ENCODE measurements around the gene MACIR. TPM values are rescaled to one million over a fixed set of nuclear protein-coding genes. Genes with fewer than 3 reads are reported as not detected.

The MACIR gene
- total and polyA plus RNA-seq, 9 of the 15 experiments (the other 6 are each of a cell fraction or from before 2014, with no cell fraction given): 1.4 to 11.6 (median 9.4) TPM

DNA sequence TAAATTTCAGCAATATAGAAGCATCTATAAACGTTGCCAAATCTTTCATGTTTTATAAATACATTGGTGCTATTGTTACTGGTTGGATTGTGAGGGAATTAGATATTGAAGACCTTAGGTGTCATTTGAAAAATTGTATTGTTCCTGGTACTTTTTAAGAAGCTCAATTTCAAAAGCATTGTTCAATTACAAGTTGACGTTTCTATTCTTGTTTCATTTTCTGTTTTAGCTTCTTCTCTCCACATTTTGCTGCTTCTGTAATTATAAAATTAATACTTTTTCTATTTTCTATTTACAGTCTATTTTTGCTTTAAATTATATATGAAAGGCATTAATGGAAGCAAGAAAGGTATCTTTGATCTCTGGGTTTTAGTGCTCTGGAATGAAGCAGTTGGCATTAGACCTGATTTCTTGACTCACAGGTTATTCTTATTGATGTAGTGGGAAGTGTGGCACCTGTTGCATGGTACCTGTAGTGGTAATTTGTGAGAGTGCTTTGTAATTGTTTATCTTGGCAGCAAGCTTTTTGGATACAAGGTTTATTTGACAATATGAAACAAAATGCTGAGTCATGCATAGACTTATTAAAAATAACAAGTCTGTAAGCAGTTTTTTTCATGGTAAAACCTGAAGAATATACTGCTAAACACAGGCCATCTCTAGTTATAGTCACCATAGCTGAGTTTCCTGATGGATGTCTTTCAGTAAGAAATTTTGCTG lies 13.2 kb downstream of the MACIR start:
- Histone ChIP-seq H3K4me2 (ENCODE audit: insufficient read depth, low read length) (no peak overlapping the region), H3K27ac (ENCODE audit: extremely low read depth, low read depth, low read length) (peak overlapping the region; percentile 42; the same call in 1 of the 3 replicates), H3K9me1 (ENCODE audit: control insufficient read depth, insufficient read depth, low read length) (no peaks in the 10 kb centered on the region), H3K4me3 (no peak overlapping the region), H3K9ac (ENCODE audit: insufficient read depth in 1 of 2, low read depth in 2 of 2, low read length in 2 of 2) (no peak overlapping the region), H3K27me3 (ENCODE audit: control insufficient read depth in 2 of 2, insufficient read depth in 2 of 2, low read length in 2 of 2) (no peaks in the 10 kb centered on the region), H3K9me3 (replicated peaks; ENCODE audit: control insufficient read depth, insufficient read depth, low read depth, low read length) (no peaks in the 10 kb centered on the region), H3K36me3 (ENCODE audit: control insufficient read depth, insufficient read depth, low read length) (peaks cover 30% of the 10 kb centered on the region), H3K4me1 (replicated peaks in 1 of 2; ENCODE audit: control insufficient read depth in 2 of 2, insufficient read depth in 2 of 2, low read length in 2 of 2) (peaks cover 0 to 25% of the 10 kb centered on the region in 2 experiments; a peak in 3 of 5 replicates), H4K20me1 (replicated peaks; ENCODE audit: control insufficient read depth, insufficient read depth, low read length) (no peaks in the 10 kb centered on the region), H3K79me2 (ENCODE audit: control insufficient read depth, insufficient read depth, low read length) (peaks cover 69% of the 10 kb centered on the region), H2AFZ (ENCODE audit: low read depth, low read length) (no peak overlapping the region)
- ChIA-PET CTCF (ENCODE audit: low intra/inter-chr PET ratio) (no interaction called here), POLR2A (interaction anchor here (0.6 to 3.1 kb wide), 3 partner anchors 9 to 59 kb away, joined by 3 to 22 read pairs (median 6); partner anchors contain the start of gene MACIR)
- ATAC-seq: no peak
- WGBS (ENCODE audit: insufficient coverage, low coverage, missing lambda C conversion rate): 63% methylated on average over 2 of the region's 2 CpGs
- intact Hi-C loops (cut with micrococcal nuclease) (no loop called here), in situ Hi-C loops (cut with MboI) (no loop called here)
- DNase-seq (ENCODE audit: extremely low read depth in 1 of 4, low spot score in 3 of 4): no peak
- no TSS peak for BruUV-seq (replicated peaks)
- FAIRE-seq: peak; percentile 73
- TF ChIP-seq MAFF (IDR thresholded peaks at IDR 0.05; ENCODE audit: low read length) (peak; percentile 95), ZNF316 (IDR thresholded peaks at IDR 0.05) (peak; percentile 99), ARNT (IDR thresholded peaks at IDR 0.05) (no peak), CHCHD3 (CRISPR knock-in tag; IDR thresholded peaks at IDR 0.05) (no peak), BRD4 (IDR thresholded peaks at IDR 0.05) (no peak), RBM25 (IDR thresholded peaks at IDR 0.05; ENCODE audit: low read depth, low read length, severe bottlenecking) (no peak), POLR3A (IDR thresholded peaks at IDR 0.05; ENCODE audit: borderline replicate concordance, extremely low read depth, insufficient read depth, insufficient read length) (no peak), PRMT5 (CRISPR knock-in tag; IDR thresholded peaks at IDR 0.05) (no peak), PHF20 (IDR thresholded peaks at IDR 0.05; ENCODE audit: partially characterized antibody) (no peak), MYBL2 (IDR thresholded peaks at IDR 0.05; ENCODE audit: low read depth) (no peak), MYBL2 (CRISPR knock-in tag; IDR thresholded peaks at IDR 0.05; ENCODE audit: borderline replicate concordance) (no peak), SAFB2 (IDR thresholded peaks at IDR 0.05; ENCODE audit: borderline replicate concordance, low read depth, low read length, severe bottlenecking) (no peak), EWSR1 (IDR thresholded peaks at IDR 0.05; ENCODE audit: borderline replicate concordance, low read depth, partially characterized antibody) (no peak), SIN3B (IDR thresholded peaks at IDR 0.05; ENCODE audit: low read depth) (no peak)
- TF ChIP-seq, protein P1, sequence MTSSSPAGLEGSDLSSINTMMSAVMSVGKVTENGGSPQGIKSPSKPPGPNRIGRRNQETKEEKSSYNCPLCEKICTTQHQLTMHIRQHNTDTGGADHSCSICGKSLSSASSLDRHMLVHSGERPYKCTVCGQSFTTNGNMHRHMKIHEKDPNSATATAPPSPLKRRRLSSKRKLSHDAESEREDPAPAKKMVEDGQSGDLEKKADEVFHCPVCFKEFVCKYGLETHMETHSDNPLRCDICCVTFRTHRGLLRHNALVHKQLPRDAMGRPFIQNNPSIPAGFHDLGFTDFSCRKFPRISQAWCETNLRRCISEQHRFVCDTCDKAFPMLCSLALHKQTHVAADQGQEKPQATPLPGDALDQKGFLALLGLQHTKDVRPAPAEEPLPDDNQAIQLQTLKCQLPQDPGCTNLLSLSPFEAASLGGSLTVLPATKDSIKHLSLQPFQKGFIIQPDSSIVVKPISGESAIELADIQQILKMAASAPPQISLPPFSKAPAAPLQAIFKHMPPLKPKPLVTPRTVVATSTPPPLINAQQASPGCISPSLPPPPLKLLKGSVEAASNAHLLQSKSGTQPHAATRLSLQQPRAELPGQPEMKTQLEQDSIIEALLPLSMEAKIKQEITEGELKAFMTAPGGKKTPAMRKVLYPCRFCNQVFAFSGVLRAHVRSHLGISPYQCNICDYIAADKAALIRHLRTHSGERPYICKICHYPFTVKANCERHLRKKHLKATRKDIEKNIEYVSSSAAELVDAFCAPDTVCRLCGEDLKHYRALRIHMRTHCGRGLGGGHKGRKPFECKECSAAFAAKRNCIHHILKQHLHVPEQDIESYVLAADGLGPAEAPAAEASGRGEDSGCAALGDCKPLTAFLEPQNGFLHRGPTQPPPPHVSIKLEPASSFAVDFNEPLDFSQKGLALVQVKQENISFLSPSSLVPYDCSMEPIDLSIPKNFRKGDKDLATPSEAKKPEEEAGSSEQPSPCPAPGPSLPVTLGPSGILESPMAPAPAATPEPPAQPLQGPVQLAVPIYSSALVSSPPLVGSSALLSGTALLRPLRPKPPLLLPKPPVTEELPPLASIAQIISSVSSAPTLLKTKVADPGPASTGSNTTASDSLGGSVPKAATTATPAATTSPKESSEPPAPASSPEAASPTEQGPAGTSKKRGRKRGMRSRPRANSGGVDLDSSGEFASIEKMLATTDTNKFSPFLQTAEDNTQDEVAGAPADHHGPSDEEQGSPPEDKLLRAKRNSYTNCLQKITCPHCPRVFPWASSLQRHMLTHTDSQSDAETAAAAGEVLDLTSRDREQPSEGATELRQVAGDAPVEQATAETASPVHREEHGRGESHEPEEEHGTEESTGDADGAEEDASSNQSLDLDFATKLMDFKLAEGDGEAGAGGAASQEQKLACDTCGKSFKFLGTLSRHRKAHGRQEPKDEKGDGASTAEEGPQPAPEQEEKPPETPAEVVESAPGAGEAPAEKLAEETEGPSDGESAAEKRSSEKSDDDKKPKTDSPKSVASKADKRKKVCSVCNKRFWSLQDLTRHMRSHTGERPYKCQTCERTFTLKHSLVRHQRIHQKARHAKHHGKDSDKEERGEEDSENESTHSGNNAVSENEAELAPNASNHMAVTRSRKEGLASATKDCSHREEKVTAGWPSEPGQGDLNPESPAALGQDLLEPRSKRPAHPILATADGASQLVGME (CRISPR knock-in tag; IDR thresholded peaks at IDR 0.05): no peak
